Neural crest cell (in vitro differentiated cells): ENCODE measurements around the gene INTS12. TPM values are rescaled to one million over a fixed set of nuclear protein-coding genes. Genes with fewer than 3 reads are reported as not detected.
A peak's percentile ranks its signal among the peaks of the same experiment; 100 is the strongest.
"Not testable (repeated sequence)": the region's sequence is repeated elsewhere in the genome, so short reads cannot be mapped to it uniquely, and the experiment has no call there.

Source experiments
- DNase-seq: peaks from one replicate; pipeline ENCODE4 v3.0.0; 2021; ENCODE audit warnings: low read depth, mixed read lengths, low spot score
- H3K27ac Mint-ChIP-seq: one replicate; pipeline ENCODE4 v1.8.0; 2021; ENCODE audit warnings: mild to moderate bottlenecking, mixed read lengths; ENCODE audit not compliant: unreplicated experiment
- H3K27me3 Mint-ChIP-seq: 2 replicates; pipeline ENCODE4 v1.8.0; 2021; ENCODE audit warnings: low read depth, mild to moderate bottlenecking, mixed read lengths
- H3K36me3 Mint-ChIP-seq: 2 replicates; pipeline ENCODE4 v1.8.0; 2021; ENCODE audit warnings: low read depth, mild to moderate bottlenecking, mixed read lengths
- H3K4me1 Mint-ChIP-seq: 2 replicates; pipeline ENCODE4 v1.8.0; 2021; ENCODE audit warnings: mixed read lengths
- H3K4me3 Mint-ChIP-seq: one replicate; pipeline ENCODE4 v1.8.0; 2021; ENCODE audit warnings: mild to moderate bottlenecking, mixed read lengths
- H3K9me3 Mint-ChIP-seq: 2 replicates; pipeline ENCODE4 v1.8.0; 2021; ENCODE audit warnings: mixed read lengths
- CTCF ChIP-seq: fragments of 200-600 bp; sonication (generic); conservative IDR thresholded peaks from 2 replicates; pipeline ENCODE4 v1.5.0; 2021; ENCODE audit warnings: antibody characterized with exemption, mild to moderate bottlenecking
- total RNA-seq: library from RNA; stranded (reverse); gene quantifications from 2 replicates; pipeline ENCODE4 v1.2.1, GENCODE V29; 2021

INTS12 gene
- total RNA-seq, 1 donor from 2014 or later = 21.2 TPM

- Mint-ChIP-seq H3K4me1 (peaks cover 25% of the 10 kb centered on the region), H3K27ac (peak overlapping the region; percentile 39), H3K9me3 (peaks cover 3% of the 10 kb centered on the region), H3K36me3 (peaks cover 7% of the 10 kb centered on the region), H3K27me3 (no peaks in the 10 kb centered on the region), H3K4me3 (peak overlapping the region; percentile 99)
- TF ChIP-seq CTCF = no peak
- no peak for DNase-seq
These were observed 577 bp upstream of the INTS12 start for GRCh38 chr4:105709081-105709450.

GRCh38 chr4:105707782-105708180 lies 708 bp downstream of the INTS12 start:
- Mint-ChIP-seq H3K36me3 (peaks cover 7% of the 10 kb centered on the region), H3K4me1 (peaks cover 25% of the 10 kb centered on the region), H3K27me3 (no peaks in the 10 kb centered on the region), H3K9me3 (peaks cover 3% of the 10 kb centered on the region), H3K4me3 (peak overlapping the region; percentile 99), H3K27ac (peak overlapping the region; percentile 99)
- TF ChIP-seq CTCF = no peak
- DNase-seq = no peak

GRCh38 chr4:105698607-105699006 lies 9.9 kb downstream of the INTS12 start:
- Mint-ChIP-seq H3K9me3 (no peaks in the 10 kb centered on the region), H3K4me1 (no peaks in the 10 kb centered on the region), H3K36me3 (peaks cover 10% of the 10 kb centered on the region), H3K4me3 (no peak overlapping the region), H3K27ac (no peak overlapping the region), H3K27me3 (no peaks in the 10 kb centered on the region)
- no peak for TF ChIP-seq CTCF
- DNase-seq = no peak

- H3K27me3 Mint-ChIP-seq, H3K9me3 Mint-ChIP-seq, H3K27ac Mint-ChIP-seq, H3K4me3 Mint-ChIP-seq, DNase-seq, H3K4me1 Mint-ChIP-seq: not testable (repeated sequence)
- peaks cover 12% of the 10 kb centered on the region for H3K36me3 Mint-ChIP-seq
These were observed 12.7 kb downstream of the INTS12 start for GRCh38 chr4:105695832-105696231.

- H3K4me1 Mint-ChIP-seq, H3K27ac Mint-ChIP-seq, H3K4me3 Mint-ChIP-seq, H3K27me3 Mint-ChIP-seq, H3K9me3 Mint-ChIP-seq, DNase-seq: not testable (repeated sequence)
- H3K36me3 Mint-ChIP-seq = peaks cover 12% of the 10 kb centered on the region
These were observed 13.7 kb downstream of the INTS12 start for GRCh38 chr4:105694812-105695211.

GRCh38 chr4:105686571-105686970 lies 21.9 kb downstream of the INTS12 start:
- H3K27me3 Mint-ChIP-seq = no peaks in the 10 kb centered on the region
- no peaks in the 10 kb centered on the region for H3K9me3 Mint-ChIP-seq
- no peak overlapping the region for H3K4me3 Mint-ChIP-seq
- TF ChIP-seq CTCF = no peak
- no peak for DNase-seq
- no peaks in the 10 kb centered on the region for H3K4me1 Mint-ChIP-seq
- H3K36me3 Mint-ChIP-seq = peaks cover 6% of the 10 kb centered on the region
- H3K27ac Mint-ChIP-seq = no peak overlapping the region

- TF ChIP-seq CTCF = no peak
These were observed 25.5 kb downstream of the INTS12 start for GRCh38 chr4:105683038-105683437.

More at GRCh38 chr4:105683038-105683437, 25.5 kb downstream of the INTS12 start:
- Mint-ChIP-seq H3K36me3 (peaks cover 6% of the 10 kb centered on the region), H3K27me3 (no peaks in the 10 kb centered on the region), H3K27ac (no peak overlapping the region), H3K4me3 (no peak overlapping the region), H3K4me1 (no peaks in the 10 kb centered on the region), H3K9me3 (no peaks in the 10 kb centered on the region)
- no peak for DNase-seq
